Measurements from ENCODE around the gene FIS1.
"Not testable (repeated sequence)": the region's sequence is repeated elsewhere in the genome, so short reads cannot be mapped to it uniquely, and the experiment has no call there.

The FIS1 gene

DNA sequence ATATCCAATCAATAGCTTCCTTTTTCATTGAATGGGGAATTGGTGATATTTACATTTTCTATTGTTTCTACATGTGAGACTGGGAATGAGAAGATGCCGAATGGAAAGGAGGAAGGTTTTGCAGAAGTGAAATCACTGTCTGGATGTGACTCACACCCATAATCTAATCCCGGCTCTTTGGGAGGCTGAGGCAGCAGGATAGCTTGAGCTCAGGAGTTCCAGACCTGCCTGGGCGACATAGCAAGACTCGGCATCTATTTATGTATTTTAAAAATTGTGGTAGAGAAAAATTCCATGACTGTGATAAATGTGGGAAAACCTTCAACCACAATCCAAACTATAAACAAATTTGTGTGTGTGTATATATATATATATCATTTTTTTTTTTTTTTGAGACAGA is 10.9 kb upstream of the FIS1 start:
- DNase-seq = no peak

- not testable (repeated sequence) for DNase-seq
Observed at GRCh38 chr7:101253199-101253598, 8.3 kb upstream of the FIS1 start.

- peak; percentile 99 for DNase-seq
Observed at GRCh38 chr7:101251871-101252659, 7.2 kb upstream of the FIS1 start.

- no peak for DNase-seq
Observed at GRCh38 chr7:101250324-101250723, 5.4 kb upstream of the FIS1 start.

- DNase-seq = no peak
Observed at GRCh38 chr7:101248276-101248675, 3.4 kb upstream of the FIS1 start.

GRCh38 chr7:101245147-101245668 is 327 bp upstream of the FIS1 start:
- DNase-seq = no peak

- no peak for DNase-seq
Observed at GRCh38 chr7:101243646-101244374, 1.1 kb downstream of the FIS1 start.

DNA sequence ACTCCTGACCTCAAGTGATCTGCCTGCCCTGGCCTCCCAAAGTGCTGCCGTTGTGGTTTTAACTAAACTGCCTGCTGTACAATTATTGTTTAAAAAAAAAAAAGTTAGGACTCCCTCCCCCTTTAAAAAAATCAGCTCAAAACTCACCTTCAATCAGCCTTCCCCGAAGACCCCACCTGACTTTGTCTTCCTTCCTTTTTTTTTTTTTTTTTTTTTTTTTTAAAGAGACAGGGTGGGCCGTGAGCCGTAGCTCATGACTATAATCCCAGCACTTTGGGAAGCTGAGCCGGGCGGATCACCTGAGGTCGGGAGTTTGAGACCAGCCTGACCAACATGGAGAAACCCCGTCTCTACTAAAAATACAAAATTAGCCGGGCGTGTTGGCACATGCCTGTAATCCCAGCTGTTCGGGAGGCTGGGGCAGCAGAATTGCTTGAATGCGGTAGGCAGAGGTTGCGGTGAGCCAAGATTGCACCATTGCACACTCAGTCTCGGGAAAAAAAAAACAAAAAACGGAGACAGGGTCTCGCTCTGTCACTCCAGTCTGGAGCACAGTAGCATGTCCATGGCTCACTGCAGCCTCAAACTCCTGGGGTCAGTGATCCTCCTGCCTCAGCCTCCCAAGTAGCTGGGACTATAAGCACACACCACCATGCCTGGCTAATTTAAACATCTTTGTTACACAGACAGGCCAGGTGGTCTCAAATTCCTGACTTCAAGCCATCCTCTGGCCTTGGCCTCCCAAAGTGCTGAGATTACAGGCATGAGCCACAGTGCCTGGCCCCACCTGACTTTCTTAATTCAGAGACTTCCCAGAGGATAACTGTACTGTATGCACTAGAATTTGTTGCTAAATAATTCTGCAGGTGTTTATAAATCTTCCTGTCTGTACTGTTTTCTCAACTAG is 3.2 kb downstream of the FIS1 start:
- DNase-seq = no peak

GRCh38 chr7:101241015-101241363 is 3.9 kb downstream of the FIS1 start:
- DNase-seq = no peak

- DNase-seq = no peak
Observed at GRCh38 chr7:101240226-101241014, 4.5 kb downstream of the FIS1 start.

GRCh38 chr7:101239951-101240220 is 5.0 kb downstream of the FIS1 start:
- DNase-seq = no peak

DNA sequence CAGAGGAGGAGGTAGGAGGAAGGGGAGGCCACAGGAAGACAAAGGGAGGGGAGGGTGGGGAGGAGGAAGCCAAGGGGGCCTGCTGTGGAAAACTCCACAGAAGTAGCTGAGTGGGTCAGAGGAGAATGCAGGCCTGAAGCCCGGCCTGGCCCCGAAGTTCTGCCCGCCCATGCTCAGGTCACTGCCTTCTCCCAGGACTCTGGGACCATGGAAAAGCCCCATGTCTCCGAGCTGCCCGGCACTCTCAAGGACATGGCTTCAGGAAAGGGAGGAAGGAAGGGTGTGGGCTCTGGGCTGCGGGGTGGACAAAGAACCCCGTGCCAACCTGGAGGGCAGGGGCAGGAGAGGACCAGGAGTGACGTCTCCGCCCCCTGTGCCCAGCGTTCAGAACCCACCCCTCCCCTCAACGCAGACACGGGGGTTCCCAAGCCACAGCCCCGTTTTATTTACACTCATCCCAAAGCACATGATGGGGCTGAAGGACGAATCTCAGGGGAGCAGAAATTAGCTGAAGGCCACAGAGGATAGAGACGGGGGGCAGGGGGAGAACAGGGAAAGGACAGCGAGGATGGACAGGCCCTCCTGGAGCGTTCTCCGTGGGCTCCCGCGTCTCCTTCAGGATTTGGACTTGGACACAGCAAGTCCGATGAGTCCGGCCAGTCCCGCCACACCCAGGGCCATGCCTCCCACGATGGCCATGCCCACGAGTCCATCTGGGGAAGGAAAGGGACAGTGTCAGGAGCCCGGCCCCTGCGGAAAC is 5.5 kb downstream of the FIS1 start:
- no peak for DNase-seq

DNA sequence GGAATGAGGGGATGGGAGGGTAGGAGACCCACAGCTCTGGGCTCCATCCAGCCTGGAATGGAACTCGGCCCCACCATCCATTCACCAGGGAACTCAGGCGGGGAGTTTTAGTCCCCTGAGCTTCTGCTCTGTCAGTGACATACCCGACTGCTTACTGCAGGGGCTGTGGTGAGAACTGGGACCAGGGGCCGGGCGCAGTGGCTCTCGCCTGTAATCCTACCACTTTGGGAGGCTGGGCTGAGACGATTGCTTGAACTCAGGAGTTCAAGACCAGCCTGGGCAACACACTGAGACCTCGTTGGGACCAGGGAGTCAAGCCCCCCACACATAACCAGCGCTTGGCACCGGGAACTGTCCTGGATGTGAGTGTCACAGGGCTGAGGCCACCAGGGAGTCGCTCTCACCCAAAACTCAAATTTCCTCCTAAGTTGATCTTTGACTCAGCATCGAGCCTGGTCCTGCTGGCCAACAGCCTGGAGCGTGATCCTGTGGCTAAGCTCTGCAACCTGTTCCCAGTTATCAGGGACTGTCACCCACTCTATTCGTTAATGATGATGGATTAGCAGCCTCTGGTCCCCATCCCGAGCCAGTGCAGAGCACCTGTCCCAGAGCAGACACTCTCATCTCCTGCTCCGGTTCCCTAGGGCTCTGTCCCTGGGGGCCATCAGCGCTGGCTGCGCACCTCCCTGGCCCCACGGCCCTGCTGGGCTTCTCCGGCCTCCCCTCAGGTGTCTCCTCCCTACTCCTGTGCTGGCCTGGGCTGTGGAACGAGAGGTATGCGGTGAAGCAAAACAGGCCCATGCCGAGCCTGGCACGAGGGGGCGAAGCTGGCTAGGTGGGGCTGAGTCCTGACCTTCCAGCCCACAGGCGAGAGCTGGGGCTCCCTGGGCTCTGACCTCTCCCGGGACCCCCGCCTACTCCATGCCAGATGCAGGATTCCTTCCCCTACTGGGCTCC is 6.4 kb downstream of the FIS1 start:
- no peak for DNase-seq

DNA sequence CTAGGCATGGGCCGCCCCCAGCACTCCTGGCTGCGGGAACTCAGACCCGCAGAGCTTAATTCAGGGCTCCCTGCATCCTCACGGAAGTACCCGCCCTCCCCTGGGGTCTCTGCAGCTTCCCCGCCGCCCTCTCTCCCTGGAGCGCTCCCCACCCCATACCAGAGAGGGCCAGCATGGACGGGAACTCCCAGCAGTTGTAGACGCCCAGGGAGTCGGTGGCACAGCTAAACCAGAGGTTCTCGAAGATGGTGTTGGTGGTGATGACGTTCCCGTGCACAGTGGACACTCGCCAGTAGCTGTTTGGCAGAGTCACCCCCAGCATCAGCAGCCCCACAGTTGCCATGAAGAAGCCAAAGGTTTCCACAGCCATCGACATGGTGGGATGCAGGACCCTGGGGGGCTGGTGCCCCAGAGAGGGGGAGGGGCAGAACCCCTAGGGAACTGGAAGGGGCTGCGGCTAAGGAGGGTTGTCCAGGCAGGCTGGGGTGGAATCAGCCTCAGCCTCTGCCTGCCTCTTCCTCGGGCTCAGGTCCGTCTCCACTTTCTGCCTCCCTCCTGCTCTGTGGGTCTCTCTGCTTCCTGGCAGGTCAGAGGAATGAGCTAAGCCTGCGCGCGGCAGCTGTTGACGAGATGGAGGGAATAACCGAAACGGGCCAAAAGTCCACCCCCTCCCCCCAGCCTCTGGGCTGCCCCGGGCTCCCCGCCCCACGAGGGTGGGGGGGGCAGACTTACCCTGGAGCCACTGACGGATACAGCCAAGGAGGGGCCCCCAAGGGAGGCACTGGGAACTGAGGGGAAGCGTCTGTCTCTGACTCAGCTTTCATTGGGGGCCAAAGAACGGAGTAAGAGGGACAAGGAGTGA is 7.4 kb downstream of the FIS1 start, which contains the start of gene CLDN15:
Gene CLDN15, minus strand, starts transcription at position 597 of the 862 bp plus-strand sequence. Its CDS starts 221 bp downstream, at position 376.
- DNase-seq = no peak

DNA sequence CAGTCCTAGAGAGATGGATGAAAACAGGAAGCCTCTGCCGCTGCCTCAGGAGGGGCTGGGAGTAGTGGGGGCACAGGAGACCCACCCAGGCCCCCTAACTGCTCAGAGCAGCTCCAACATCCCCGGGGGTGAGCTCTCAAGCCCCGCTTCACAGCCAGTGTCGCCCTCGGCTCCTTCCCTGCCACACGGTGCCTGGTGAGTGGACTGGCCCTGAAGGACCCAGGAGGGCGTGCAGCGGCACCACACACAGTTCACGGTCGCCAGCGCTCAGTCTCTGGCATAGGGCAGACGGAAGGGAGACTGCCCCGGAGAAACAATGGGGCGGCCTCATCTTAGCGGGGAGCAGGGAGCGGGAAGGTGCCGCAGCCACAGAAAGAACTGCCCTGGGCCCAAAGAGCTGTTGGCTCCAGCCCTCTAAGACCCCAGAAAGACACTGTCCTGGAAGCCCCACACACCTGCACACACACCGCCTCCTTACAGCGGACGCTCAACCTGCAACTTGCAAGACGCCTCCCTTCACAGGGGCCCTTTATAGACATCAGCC is 8.5 kb downstream of the FIS1 start:
- DNase-seq = no peak

GRCh38 chr7:101235522-101235921 is 9.4 kb downstream of the FIS1 start:
- no peak for DNase-seq

DNA sequence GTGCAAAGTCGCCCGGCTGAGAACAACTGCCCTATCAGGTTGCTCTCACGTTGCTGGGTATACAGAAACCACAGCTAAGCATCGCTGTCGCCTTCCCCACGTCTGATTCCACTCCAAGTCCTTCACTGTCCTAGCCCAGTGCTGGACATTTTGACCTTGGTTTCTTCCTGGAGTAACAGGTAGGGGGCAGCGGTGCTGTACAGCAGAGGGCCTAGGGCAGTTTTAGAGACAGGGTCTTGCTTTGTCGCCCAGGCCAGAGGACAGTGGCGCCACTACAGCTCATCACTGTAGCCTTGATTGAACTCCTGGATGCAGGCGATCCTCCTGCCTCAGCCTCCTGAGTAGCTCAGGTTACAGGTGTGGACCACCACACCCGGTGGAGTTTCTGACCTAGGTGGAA is 9.8 kb downstream of the FIS1 start:
- no peak for DNase-seq

DNA sequence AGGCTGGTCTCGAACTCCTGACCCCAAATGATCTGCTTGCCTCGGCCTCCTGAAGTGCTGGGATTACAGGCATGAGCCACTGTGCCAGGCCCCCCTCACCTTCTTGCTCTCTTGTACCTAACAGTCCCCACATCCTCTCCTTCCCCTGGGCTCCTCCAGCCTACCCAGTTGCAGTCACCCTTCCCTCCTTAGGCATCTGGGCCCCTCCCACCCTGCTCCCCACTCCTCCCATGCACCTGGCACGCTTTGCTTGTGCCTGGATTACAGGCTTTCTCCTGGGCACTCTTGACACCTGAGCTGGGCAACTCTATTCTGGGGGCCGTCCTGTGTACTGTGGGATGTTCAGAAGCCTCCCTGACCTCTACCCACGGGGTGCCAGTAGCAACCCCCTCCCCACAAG is 10.2 kb downstream of the FIS1 start:
- no peak for DNase-seq

DNA sequence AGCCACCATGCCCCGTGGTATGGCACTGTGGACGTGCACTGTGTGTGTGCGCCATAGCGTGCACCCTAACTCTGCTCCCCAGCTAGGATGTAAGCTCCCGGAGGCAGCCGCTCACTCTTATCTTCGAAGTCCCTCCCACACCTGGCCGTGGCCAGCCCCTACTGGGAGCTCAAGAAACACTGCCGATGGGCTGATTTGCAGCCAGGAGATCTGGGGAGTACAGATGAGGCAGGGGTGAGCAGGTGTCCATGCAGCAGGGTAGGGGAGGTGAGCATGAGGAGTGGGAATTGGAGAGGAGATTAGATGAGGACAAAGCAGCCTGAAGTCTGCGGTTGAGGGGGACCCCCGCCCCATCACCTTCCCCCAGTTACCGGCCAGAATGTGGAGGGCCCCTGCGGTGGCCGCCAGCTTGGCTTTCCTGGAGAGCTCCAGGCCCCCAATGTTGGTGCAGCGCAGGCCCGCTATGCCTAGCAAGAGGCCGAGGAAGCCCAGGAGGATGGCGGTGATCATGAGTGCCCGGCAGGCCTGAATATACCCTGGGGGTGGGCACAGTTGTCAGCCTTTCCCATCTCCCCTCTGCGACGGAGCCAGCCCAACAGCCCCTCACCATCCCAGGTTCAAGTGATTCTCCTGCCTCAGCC is 10.9 kb downstream of the FIS1 start:
- no peak for DNase-seq
